HG03045 (cell line): Measurements from ENCODE around the gene COL11A1.
"Not testable (repeated sequence)": the region's sequence is repeated elsewhere in the genome, so short reads cannot be mapped to it uniquely, and the experiment has no call there.

Experiments used
- ATAC-seq: cut with Tn5 transposase; IDR thresholded peaks from one replicate; pipeline ENCODE4 v1.9.1; 2021; ENCODE audit warnings: mild to moderate bottlenecking, moderate library complexity; ENCODE audit not compliant: unreplicated experiment

The COL11A1 gene

DNA sequence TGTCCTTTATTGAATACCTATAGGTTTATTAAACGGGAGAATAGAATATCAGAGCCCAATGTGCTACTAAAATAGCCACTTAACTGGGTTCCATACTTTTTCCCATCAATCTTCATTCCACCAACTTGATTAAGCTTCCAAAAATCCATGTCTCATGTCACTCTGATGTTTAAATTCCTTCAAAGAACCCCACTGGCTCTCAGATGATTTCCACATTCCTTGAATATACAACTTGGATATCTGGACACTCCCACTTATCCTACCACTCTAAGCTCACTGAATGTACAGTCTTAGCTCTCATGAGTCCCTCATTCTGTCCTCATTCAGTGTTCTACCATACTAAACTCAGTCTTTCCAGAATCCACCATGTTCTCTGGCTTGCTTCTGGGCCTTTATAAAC is 21.1 kb downstream of the COL11A1 start:
- ATAC-seq: no peak

DNA sequence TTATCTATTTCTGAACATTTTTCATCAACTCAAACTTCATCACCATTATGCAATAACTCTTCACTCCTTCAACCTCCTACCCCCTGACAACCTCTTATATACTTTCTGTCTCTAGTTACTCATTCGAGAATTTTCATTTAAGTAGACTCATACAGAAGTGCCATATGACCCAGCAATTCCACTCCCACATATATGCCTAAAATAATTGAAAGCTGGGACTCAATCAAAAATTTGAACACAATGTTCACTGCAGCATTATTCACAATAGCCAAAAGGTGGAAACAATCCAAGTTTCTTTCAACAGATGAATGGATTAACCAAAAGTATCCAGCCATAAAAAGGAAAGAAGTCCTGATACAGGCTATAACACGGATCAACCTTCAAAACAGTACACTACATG is 24.1 kb downstream of the COL11A1 start:
- ATAC-seq: no peak

DNA sequence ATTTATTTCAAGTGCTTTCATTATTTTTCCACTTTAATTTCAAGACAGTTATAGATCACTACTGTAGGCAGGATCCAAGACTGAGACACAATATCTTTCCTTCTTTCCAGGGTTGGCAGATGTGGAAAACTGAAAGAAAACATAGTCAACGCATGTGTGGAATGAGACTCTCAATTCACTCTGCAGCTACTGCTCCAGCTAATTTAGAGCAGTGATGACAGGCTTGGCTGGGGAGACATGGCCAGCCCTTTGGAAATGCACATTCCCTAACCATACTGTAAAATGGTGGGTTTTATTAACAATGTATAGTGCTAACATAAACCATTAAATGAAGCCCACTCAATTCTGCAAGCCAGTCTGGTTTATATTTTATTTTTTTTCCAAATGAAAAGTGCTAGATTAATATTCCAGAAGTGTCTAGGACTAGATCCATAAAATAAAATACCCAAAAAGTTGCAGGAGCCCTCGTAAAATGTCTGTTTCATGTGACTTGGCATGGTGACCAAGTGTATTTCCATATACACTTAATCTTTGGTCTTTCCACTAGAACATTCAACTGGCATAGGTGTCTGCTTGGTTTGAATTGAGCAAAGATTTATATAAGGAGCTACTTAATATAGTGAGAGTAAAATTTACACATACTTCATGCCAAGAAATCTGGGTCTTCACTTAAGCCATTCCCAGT is 32.9 kb downstream of the COL11A1 start:
- no peak for ATAC-seq

DNA sequence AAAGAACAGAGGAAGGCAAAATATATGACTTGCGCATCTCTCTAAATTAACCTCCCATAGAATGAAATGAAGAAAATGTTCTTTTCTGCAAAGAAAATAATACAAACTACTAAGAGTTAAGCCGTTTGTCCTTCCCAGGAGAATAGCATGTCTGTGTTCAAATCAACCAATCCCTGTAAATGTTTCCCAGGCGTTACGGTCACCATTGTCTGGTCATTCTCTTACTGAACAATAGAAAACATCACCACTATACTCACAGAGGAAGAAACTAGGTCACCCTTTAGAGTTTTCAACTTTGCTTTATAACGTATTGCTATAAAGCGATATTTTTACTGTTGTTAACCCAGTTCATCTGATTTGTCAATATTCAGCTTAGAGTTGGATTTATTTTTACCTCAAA is 34.1 kb downstream of the COL11A1 start:
- no peak for ATAC-seq

DNA sequence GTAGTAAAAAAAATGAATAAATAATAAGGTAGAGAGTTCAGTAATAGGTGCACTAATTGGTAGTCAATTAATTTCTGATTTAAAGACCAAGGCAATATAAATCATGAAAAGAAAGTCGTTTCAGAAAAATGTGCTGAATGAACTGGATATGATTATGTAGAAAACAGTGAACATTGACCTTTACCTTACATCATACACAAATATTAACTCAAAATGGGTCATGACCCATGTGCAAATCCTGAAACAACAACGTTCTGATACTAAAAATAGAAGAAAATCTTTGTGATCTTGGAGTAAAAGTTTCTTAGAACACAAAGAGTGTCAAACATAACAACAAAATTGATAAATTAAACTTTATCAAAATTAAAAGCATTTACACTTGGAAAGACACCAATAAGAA is 39.1 kb downstream of the COL11A1 start:
- ATAC-seq: no peak

DNA sequence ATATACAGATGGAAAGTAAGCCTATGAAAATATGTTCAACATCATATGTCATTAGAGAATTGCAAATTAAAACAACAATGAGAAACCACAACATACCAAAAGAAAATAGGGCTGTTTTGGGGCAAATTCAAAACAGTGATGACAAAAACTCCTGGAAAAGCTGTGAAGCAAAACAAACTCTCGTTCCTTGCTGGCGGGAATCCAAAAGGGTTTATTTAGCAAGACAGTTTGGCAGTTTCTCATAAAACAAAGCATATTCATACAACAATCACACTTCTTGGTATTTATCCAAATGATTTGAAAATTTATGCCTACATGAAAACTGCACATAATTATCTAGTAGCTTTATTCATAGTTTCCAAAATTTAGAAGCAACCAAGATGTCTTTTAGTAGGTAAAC is 44.4 kb downstream of the COL11A1 start:
- no peak for ATAC-seq

DNA sequence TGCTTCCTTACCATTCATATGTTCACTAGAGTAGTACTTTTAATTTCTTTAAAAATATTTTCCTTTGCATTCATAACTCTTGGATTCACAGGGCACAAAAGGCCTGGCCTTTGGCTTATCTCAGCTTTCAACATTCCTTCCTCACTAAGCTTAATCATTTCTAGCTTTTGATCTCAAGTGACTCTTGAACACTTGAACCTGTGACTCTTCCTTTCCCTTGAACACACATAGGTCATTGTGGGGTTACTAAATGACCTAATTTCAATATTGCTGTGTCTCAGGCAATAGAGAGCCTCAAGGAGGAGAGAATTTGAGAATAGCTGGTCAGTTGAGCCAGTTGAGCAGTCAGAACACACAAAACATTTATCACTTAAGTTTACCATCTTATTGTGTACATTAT is 49.9 kb downstream of the COL11A1 start:
- no peak for ATAC-seq

DNA sequence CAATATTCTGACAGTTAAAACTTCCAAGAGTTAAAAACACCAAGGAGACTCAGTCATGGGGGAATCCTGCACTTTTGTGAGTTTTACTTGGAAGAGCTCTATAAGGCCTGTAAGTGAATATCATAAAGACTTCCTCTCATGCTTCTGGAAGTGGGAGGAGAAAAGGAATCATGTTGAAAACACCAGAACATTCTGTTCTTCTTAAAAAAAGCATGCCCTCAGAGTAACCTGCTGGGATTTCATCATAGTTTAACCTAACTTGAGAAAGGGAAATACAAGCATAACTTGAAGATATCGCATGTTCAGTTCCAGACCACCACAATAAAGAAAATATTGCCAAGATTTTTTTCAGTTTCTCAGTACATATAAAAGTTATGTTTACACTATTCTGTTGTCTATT is 51.9 kb downstream of the COL11A1 start:
- no peak for ATAC-seq

DNA sequence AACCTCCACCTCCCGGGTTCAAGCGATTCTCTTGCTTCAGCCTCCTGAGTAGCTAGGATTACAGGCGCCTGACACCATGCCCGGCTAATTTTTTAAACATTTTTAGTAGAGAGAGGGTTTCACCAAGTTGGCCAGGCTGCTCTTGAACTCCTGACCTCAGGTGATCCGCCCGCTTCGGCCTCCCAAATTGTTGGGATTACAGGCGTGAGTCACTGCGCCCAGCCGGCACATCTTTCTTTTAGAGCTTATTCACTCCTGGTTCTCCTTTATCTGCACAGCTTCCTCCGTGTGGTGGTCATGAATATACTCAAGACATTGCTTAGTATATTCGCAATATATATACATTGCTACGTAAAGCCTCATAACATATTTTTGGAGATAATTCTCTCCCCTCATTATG is 80.2 kb downstream of the COL11A1 start:
- ATAC-seq: not testable (repeated sequence)

DNA sequence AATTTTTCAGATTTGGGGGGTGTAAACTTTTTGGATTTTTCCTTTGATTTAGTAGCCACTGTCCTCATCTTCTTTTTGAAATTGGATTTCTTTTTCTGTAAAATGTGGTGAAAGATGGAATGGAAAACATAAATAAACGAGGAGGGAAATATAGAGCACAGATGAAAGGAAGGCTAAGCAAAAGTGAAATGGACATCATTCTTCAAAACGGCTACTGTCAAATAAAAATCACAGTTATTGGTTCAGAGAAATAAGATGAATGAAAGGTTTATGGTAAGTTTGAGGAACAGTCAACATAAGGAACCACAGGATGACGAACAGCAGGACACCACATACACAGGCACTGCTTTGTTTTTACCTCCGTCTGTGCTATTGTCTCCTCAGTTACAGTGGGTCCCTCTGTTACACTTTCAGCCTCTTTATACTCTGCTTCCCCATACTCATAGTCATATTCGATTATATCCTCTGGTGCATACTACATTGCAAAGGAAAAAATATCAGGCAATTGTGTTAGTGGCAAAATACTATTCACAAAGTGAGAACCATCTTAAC is 82.4 kb downstream of the COL11A1 start:
- ATAC-seq: no peak

DNA sequence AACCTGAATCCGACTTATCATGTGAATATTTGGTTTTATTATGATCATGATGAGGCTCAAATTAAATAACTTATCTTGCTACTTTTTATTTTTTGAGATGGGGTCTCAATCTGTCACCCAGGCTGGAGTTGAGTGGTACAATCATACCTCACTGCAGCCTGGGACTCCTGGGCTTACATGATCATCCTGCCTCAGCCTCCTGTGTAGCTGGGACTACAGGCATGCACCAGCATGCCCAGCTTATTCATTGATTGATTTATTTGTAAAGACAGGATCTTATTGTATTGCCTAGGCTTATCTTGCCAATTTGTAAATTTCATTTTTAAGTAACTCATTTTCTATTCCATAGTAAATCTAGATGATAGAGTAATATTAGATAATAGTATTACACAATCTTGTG is 84.3 kb downstream of the COL11A1 start:
- ATAC-seq: no peak

DNA sequence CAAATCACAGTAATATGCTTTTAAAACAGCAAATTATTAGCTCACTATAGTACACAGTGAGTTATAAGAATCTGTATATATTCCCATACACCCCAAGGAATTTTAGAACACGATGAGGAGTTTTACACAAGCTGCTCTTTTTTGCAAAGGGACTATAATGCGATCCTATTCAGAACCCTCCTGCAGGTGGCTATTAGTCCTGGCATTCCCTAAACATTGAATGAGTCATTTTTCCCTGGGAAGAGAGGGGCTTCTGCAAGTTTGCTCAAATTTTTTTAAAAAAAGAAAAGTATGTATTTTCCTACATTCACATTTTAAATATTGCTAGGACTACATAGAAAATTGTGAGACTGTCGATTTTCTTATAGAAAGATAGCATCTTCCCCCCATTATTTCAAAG is 106.3 kb downstream of the COL11A1 start:
- no peak for ATAC-seq

DNA sequence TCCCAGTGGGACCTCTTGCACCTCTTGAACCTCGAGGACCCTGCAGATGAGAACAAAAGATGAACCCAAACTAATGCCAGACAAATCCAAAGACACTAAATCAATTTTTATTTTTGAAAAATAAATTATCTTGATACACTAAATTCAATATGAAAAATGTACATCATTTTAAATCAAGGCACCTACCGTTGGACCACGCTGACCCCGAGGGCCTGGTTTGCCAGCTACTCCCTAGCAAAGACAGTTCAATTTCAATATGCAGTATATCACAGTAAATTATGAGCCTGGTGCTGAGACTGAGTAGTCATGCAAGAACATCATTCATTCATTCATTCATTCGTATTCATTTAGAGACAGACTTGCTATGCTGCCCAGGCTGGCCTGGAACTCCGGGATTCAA is 129.4 kb downstream of the COL11A1 start:
- no peak for ATAC-seq

DNA sequence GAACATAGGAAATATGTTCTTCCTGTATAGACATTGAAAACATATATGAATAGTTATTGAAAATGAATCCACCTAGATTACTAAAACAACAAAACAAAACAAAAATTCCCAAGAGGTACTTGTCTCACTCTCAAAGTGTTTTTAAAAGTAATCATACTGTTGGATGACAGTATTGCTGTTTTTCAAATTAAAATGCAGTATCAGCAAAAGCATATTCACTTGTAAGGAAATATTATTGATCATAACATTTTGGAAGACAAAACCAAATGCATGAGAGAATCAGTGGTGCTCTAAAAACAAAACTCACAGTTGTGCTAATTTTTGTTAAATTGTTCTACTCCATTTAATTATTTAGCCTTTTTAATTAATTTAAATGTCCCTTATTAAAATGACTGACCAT is 131.0 kb downstream of the COL11A1 start:
- no peak for ATAC-seq

DNA sequence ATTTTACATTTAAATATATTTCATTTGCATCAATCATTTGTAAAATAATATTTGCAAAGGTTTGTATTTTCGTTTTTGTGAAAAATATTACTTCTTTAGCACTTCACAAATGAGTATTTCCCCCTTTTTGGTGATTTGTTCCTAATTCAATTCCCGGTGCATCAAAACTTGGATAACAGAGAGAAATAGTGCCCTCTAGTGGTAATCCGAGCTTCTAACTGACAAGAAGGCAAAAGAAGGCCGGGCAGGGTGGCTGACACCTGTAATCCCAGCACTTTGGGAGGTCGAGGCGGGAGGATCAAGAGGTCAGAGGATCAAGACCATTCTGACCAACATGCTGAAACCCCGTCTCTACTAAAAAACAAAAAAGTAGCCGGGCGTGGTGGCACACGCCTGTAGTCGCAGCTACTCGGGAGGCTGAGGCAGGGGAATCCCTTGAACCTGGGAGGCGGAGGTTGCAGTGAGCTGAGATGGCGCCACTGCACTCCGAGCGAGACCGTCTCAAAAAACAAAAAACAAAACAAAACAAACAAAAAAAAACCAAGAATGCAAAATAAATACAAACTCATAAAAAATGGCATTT is 137.7 kb downstream of the COL11A1 start:
- ATAC-seq: peak; percentile 47

DNA sequence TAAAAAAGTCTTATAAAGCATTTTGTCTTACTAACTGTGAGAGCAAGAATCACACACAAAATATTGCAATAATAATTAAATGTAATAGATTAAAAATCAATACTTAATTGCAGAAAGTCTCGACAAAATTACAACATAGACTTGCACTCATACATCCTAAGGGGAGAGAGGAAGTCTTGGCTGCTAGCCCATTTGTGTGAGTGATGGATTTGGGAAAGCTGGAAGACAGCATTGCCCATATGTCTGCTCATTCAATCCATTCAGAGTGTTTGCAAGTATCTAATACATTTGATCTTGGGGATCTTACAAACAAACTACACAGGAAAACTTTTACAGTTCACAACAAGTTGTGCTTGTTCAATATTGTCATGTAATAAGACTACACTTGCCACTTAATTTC is 140.5 kb downstream of the COL11A1 start:
- ATAC-seq: no peak

DNA sequence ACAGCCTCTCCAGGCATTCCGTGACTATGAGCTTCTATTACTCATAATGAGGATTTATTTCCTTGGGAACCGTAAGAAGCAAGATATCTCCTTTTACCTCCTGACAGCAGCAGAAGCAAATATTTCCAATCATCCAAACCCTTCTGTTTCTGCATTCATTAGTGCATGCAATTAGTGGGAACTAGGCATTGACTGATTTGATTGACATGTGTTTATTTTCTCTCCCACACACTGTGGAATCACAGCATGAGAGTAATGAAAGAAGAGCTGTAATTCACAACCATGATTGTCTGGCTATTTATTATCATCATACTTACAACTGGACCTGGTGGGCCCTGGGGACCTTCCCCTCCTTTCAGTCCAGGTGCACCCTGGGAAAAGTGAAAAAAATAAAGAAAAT is 146.8 kb downstream of the COL11A1 start:
- no peak for ATAC-seq

DNA sequence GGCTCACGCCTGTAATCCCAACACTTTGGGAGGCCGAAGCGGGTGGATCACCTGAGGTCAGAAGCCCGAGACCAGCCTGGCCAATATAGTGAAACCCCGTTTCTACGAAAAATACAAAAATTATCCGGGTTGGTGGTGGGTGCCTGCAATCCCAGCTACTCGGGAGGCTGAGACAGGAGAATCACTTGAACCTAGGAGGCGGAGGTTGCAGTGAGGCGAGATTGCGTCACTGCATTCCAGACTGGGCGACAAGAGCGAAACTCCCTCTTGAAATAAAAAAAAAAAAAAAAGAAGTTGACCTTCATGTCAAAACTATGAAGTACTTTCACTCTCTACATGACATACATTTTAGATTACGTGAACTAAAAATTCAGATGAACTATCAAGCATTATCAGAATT is 153.7 kb downstream of the COL11A1 start:
- no peak for ATAC-seq

DNA sequence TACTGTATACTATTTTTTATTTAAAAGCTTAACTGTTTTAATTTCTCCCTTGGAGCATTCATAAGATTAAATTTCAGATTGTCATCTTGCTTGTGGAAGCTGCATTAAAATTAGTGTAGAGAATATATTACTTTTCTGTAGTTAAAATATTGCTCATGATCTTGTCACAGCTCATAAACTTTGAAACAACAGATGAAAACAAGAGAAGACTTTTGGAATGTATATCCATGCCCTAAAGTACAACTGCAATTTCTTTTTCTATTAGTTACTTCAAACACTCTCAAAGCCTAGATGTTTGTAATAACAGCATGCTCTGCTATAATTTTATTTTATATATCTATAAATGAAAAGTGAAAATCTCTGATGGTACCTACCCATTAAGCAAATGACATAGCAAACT is 155.9 kb downstream of the COL11A1 start:
- ATAC-seq: no peak

DNA sequence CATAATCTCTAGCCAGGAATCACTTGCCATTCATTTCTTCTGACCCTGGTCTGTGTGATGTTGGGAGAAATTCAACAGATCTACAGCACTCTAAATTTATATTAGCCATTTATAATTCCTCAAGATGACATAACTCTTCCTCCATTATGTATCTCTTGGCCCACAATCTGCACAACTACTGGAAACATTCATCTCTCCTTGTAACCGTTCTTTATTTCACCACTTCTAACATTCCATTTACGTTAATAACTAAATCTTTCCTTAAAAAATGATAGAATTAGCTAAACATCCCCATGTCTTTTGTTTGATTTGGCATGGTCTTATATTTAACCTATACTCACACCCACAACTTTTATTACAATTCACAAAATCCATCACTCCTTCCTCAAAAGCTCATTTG is 166.0 kb downstream of the COL11A1 start:
- no peak for ATAC-seq

DNA sequence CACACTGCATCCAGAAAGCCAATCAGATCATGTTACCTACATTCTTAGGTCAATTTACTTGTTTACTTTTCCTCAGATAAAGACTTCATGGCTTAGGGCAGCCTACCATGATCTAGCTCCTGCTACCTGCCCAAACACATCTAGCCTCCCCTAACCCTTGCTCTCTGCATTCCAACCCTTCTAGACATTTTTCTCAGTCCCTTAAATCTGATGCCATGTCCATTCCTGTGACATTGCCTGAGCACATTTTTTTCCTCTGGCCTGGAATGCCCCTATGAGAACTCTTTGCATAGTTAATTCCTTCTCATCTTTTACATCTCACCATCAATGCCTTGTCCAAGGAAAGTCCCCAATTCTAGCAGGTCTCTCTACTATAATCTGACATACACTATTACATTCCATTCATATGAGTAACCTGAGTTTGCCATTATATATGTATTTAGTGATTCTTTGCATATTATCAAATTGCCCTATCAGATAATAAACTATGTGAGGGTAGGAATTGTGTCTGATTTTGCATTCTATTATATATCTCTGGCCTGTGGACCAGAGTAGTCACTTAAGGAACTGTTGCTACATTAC is 166.9 kb downstream of the COL11A1 start:
- no peak for ATAC-seq

DNA sequence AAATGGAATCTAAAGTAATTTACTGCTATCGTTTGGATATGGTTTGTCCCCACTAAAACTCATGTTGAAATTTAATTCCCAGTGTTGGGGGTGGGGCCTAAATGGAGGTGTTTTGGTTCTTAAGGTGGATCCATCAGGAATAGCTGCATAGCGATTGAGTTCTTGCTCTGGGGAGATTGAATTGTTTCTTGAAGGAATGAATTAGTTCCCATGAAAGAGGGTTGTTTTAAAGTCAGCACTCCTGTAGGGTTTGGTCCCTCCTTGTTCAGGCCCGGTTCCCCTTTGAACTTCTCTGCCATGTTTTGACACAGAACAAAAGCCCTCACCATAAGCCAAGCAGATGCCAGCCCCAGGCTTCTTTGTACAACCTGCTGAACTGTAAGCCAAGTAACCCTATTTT is 170.9 kb downstream of the COL11A1 start:
- ATAC-seq: no peak
